ENCODE data around the gene SH3BP2. TPM values are rescaled to one million over a fixed set of nuclear protein-coding genes. Genes with fewer than 3 reads are reported as not detected.

The SH3BP2 gene
- total and polyA plus RNA-seq, 9 donors: 5.3 to 46.9 (median 22.7) TPM

GRCh38 chr4:2792396-2792710 lies 532 bp upstream of the SH3BP2 start:
- TF ChIP-seq, protein P1, sequence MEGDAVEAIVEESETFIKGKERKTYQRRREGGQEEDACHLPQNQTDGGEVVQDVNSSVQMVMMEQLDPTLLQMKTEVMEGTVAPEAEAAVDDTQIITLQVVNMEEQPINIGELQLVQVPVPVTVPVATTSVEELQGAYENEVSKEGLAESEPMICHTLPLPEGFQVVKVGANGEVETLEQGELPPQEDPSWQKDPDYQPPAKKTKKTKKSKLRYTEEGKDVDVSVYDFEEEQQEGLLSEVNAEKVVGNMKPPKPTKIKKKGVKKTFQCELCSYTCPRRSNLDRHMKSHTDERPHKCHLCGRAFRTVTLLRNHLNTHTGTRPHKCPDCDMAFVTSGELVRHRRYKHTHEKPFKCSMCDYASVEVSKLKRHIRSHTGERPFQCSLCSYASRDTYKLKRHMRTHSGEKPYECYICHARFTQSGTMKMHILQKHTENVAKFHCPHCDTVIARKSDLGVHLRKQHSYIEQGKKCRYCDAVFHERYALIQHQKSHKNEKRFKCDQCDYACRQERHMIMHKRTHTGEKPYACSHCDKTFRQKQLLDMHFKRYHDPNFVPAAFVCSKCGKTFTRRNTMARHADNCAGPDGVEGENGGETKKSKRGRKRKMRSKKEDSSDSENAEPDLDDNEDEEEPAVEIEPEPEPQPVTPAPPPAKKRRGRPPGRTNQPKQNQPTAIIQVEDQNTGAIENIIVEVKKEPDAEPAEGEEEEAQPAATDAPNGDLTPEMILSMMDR (IDR thresholded peaks at IDR 0.05): no peak
- TF ChIP-seq POLR2A (IDR thresholded peaks at IDR 0.05) (no peak), EP300 (IDR thresholded peaks at IDR 0.05) (no peak)
- Histone ChIP-seq H3K4me3 (no peak overlapping the region), H3K27me3 (no peaks in the 10 kb centered on the region), H3K9me3 (no peaks in the 10 kb centered on the region), H3K27ac (peak overlapping the region; percentile 48), H3K4me1 (ENCODE audit: insufficient read depth) (peaks cover 11% of the 10 kb centered on the region), H3K36me3 (no peaks in the 10 kb centered on the region)
- WGBS, 3 donors: 75 to 86% (median 81%) methylated on average over 8 of the region's 8 CpGs
- intact Hi-C loops (cut with DNase I): no loop called here
- DNase-seq: no peak

DNA sequence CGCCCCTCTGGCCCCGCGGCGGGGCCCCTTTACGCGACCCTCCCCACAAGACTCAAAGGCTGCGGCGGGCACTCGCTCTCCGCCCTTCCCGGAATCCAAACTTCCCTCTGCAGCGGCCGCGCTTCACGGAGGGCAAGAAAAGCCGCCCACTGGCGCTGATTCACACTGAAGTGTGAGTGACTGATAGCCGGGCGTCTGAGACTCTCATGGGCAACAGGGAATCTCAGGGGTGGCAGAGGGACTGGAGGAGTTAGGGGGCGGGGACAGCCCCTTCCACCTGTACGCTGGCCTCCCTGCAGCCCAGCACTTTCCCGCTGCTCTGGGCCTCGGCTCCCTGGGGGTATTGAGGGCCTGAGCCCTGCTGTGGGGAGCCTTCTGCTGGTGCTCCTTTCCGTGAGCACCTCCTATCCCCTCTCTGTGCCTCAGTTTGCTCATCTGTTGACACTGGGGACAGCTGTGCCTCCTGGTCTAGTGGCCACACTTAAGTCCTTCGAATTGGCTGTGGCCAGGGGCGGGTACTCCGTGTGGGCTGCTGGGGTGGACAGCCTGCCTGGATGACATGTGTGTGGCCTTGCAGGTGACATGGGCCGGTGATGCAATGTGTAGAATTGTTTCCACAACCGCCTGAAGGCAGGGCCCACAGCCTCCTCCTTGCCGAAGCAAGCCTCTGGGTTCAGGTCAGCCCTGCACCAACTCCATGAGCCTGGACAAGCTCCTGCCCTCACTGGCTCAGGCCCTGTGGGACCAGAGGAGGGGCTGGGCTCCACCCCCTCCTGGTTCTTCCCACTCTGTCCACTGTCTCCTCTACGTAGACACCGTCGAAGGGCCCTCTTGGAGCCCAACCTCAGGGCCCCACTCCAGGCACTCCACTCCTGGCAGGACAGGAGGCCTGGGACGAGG lies 951 bp downstream of the SH3BP2 start:
- peak; percentile 22 to 56 (median 42) for DNase-seq
- TF ChIP-seq, protein P1 (IDR thresholded peaks at IDR 0.05): no peak
- no peak for TF ChIP-seq POLR2A (IDR thresholded peaks at IDR 0.05)
- no peak for TF ChIP-seq EP300 (IDR thresholded peaks at IDR 0.05)
- Histone ChIP-seq H3K4me1 (ENCODE audit: insufficient read depth) (peaks cover 14% of the 10 kb centered on the region), H3K27me3 (no peaks in the 10 kb centered on the region), H3K4me3 (peak overlapping the region; percentile 53), H3K36me3 (no peaks in the 10 kb centered on the region), H3K9me3 (no peaks in the 10 kb centered on the region), H3K27ac (no peak overlapping the region)
- 27 to 49% (median 28%) methylated on average over 18 to 34 of the region's 34 CpGs for WGBS, 3 donors
- intact Hi-C loops (cut with DNase I): no loop called here

- H3K4me1 ChIP-seq (ENCODE audit: insufficient read depth): peaks cover 14% of the 10 kb centered on the region
- no peak overlapping the region for H3K4me3 ChIP-seq
- H3K9me3 ChIP-seq: no peaks in the 10 kb centered on the region
- TF ChIP-seq, protein P1 (IDR thresholded peaks at IDR 0.05): no peak
- TF ChIP-seq POLR2A (IDR thresholded peaks at IDR 0.05) (no peak), EP300 (IDR thresholded peaks at IDR 0.05) (no peak)
- 60 to 79% (median 69%) methylated on average over 11 of the region's 11 CpGs for WGBS, 3 donors
- H3K27ac ChIP-seq: no peak overlapping the region
- no peaks in the 10 kb centered on the region for H3K36me3 ChIP-seq
- intact Hi-C loops (cut with DNase I): no loop called here
- peak; percentile 39 to 64 (median 43) for DNase-seq
- no peaks in the 10 kb centered on the region for H3K27me3 ChIP-seq
These were observed 1.8 kb downstream of the SH3BP2 start for GRCh38 chr4:2794486-2795299.

- H3K27ac ChIP-seq: no peak overlapping the region
- no peaks in the 10 kb centered on the region for H3K36me3 ChIP-seq
- intact Hi-C loops (cut with DNase I): no loop called here
- peaks cover 18% of the 10 kb centered on the region for H3K4me1 ChIP-seq (ENCODE audit: insufficient read depth)
- peak in 4 of 5 donors; percentile 11 to 40 (median 26) for DNase-seq
- H3K9me3 ChIP-seq: no peaks in the 10 kb centered on the region
- TF ChIP-seq EP300 (IDR thresholded peaks at IDR 0.05) (no peak), POLR2A (IDR thresholded peaks at IDR 0.05) (no peak)
- TF ChIP-seq, protein P1 (IDR thresholded peaks at IDR 0.05): no peak
- no peak overlapping the region for H3K4me3 ChIP-seq
- H3K27me3 ChIP-seq: no peaks in the 10 kb centered on the region
- 89 to 94% (median 93%) methylated on average over 17 of the region's 17 CpGs for WGBS, 3 donors
These were observed 2.5 kb downstream of the SH3BP2 start for GRCh38 chr4:2795300-2795892.
